Measurements from ENCODE around the gene MS4A3.

DNA sequence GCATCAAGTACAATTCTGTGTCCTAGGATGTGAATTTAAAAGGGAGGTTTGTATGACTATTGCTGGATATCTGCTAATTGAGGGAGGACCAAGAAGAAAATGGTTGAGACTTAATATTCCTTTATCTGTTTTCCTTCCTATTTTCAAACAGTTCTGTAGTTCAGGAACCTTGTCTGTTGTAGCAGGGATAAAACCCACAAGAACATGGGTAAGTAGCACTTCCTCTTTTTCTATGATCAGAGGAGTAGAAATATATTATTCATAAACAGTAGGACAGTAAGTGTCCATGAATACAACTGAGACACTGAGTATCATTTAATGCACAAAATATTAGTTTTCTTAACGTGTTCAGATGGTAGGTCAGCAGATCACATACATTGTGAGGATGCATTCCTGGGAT, 7.6 kb downstream of the MS4A3 start:
- TF ChIP-seq, protein P1, sequence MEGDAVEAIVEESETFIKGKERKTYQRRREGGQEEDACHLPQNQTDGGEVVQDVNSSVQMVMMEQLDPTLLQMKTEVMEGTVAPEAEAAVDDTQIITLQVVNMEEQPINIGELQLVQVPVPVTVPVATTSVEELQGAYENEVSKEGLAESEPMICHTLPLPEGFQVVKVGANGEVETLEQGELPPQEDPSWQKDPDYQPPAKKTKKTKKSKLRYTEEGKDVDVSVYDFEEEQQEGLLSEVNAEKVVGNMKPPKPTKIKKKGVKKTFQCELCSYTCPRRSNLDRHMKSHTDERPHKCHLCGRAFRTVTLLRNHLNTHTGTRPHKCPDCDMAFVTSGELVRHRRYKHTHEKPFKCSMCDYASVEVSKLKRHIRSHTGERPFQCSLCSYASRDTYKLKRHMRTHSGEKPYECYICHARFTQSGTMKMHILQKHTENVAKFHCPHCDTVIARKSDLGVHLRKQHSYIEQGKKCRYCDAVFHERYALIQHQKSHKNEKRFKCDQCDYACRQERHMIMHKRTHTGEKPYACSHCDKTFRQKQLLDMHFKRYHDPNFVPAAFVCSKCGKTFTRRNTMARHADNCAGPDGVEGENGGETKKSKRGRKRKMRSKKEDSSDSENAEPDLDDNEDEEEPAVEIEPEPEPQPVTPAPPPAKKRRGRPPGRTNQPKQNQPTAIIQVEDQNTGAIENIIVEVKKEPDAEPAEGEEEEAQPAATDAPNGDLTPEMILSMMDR (IDR thresholded peaks at IDR 0.05; ENCODE audit: low read depth, low read length, missing input control) = no peak
- TF ChIP-seq ATF3 (IDR thresholded peaks at IDR 0.05) = no peak
- TF ChIP-seq, protein P2, sequence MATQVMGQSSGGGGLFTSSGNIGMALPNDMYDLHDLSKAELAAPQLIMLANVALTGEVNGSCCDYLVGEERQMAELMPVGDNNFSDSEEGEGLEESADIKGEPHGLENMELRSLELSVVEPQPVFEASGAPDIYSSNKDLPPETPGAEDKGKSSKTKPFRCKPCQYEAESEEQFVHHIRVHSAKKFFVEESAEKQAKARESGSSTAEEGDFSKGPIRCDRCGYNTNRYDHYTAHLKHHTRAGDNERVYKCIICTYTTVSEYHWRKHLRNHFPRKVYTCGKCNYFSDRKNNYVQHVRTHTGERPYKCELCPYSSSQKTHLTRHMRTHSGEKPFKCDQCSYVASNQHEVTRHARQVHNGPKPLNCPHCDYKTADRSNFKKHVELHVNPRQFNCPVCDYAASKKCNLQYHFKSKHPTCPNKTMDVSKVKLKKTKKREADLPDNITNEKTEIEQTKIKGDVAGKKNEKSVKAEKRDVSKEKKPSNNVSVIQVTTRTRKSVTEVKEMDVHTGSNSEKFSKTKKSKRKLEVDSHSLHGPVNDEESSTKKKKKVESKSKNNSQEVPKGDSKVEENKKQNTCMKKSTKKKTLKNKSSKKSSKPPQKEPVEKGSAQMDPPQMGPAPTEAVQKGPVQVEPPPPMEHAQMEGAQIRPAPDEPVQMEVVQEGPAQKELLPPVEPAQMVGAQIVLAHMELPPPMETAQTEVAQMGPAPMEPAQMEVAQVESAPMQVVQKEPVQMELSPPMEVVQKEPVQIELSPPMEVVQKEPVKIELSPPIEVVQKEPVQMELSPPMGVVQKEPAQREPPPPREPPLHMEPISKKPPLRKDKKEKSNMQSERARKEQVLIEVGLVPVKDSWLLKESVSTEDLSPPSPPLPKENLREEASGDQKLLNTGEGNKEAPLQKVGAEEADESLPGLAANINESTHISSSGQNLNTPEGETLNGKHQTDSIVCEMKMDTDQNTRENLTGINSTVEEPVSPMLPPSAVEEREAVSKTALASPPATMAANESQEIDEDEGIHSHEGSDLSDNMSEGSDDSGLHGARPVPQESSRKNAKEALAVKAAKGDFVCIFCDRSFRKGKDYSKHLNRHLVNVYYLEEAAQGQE (IDR thresholded peaks at IDR 0.05) = no peak
- no peak for TF ChIP-seq JUND (IDR thresholded peaks at IDR 0.05)
- TF ChIP-seq, protein P3, sequence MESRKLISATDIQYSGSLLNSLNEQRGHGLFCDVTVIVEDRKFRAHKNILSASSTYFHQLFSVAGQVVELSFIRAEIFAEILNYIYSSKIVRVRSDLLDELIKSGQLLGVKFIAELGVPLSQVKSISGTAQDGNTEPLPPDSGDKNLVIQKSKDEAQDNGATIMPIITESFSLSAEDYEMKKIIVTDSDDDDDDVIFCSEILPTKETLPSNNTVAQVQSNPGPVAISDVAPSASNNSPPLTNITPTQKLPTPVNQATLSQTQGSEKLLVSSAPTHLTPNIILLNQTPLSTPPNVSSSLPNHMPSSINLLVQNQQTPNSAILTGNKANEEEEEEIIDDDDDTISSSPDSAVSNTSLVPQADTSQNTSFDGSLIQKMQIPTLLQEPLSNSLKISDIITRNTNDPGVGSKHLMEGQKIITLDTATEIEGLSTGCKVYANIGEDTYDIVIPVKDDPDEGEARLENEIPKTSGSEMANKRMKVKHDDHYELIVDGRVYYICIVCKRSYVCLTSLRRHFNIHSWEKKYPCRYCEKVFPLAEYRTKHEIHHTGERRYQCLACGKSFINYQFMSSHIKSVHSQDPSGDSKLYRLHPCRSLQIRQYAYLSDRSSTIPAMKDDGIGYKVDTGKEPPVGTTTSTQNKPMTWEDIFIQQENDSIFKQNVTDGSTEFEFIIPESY (IDR thresholded peaks at IDR 0.05) = no peak
- TF ChIP-seq RXRA (IDR thresholded peaks at IDR 0.05) = no peak
- no peak for TF ChIP-seq TAF1 (conservative IDR thresholded peaks at IDR 0.05)
- no peak for TF ChIP-seq EGR1 (IDR thresholded peaks at IDR 0.05; ENCODE audit: low read depth in 2 of 2)
- no peak for TF ChIP-seq SP1 (IDR thresholded peaks at IDR 0.05)
